IMR-90 (cell line): ENCODE measurements around the gene TIGD2. TPM values are rescaled to one million over a fixed set of nuclear protein-coding genes. Genes with fewer than 3 reads are reported as not detected.
"Not testable (repeated sequence)": the region's sequence is repeated elsewhere in the genome, so short reads cannot be mapped to it uniquely, and the experiment has no call there.

Experiments used
- ATAC-seq: fragments of 200-7000 bp; cut with Tn5 transposase; 2 replicates; pipeline ENCODE4 v1.9.1; 2020; ENCODE audit warnings: low read depth, mild to moderate bottlenecking, moderate library complexity
- BruUV-seq: library from RNA; stranded (reverse); fragments of 400-500 nt; replicated peaks from 2 replicates; lab custom pipeline; 2021; lab: Mats Ljungman, UMichigan
- CTCF ChIA-PET: fragments of 300-600 bp; formaldehyde crosslinking; extraction: SDS; loops from one replicate; lab custom pipeline; 2021; ENCODE audit warnings: antibody characterized with exemption; lab: Yijun Ruan, JAX
- POLR2A ChIA-PET: fragments of 300-600 bp; sonication (Branson Sonifier 250); formaldehyde crosslinking; loops from one replicate; lab custom pipeline; 2022; ENCODE audit warnings: antibody characterized with exemption; ENCODE audit not compliant: unreplicated experiment; lab: Charles Lee
- DNase-seq: peaks from one replicate; pipeline ENCODE4 v3.0.0; 2013
- H2AFZ ChIP-seq: replicated peaks from 2 replicates; pipeline ENCODE3; 2013; ENCODE audit warnings: low read length, mild to moderate bottlenecking; ENCODE audit not compliant: poor library complexity
- H2AK5ac ChIP-seq: 2 replicates; pipeline ENCODE4 v1.6.1; 2013; ENCODE audit warnings: low read depth, low read length, inconsistent platforms
- H2AK9ac ChIP-seq: replicated peaks from 2 replicates; pipeline ENCODE3; 2013; ENCODE audit warnings: mild to moderate bottlenecking, low read depth, low read length, moderate library complexity; ENCODE audit not compliant: poor library complexity
- H2BK120ac ChIP-seq: 2 replicates; pipeline ENCODE4 v1.6.1; 2013; ENCODE audit warnings: low read depth, low read length, inconsistent platforms
- H2BK15ac ChIP-seq: 3 replicates; pipeline ENCODE4 v1.6.1; 2013; ENCODE audit warnings: low read depth, low read length, inconsistent platforms
- H2BK20ac ChIP-seq: 2 replicates; pipeline ENCODE4 v1.6.1; 2013; ENCODE audit warnings: low read depth, mild to moderate bottlenecking, inconsistent platforms, low read length, moderate library complexity
- H2BK5ac ChIP-seq: 2 replicates; pipeline ENCODE4 v1.6.1; 2013; ENCODE audit warnings: mild to moderate bottlenecking, low read depth, low read length, inconsistent platforms; ENCODE audit not compliant: poor library complexity, severe bottlenecking
- H3K14ac ChIP-seq: replicated peaks from 2 replicates; pipeline ENCODE4 v1.6.1; 2013; ENCODE audit warnings: low read depth, low read length, inconsistent platforms
- H3K18ac ChIP-seq: 2 replicates; pipeline ENCODE4 v1.6.1; 2013; ENCODE audit warnings: low read depth, low read length, control low read depth
- H3K23ac ChIP-seq: 2 replicates; pipeline ENCODE4 v1.6.1; 2013; ENCODE audit warnings: low read depth, low read length, inconsistent platforms
- H3K27ac ChIP-seq: 2 replicates; pipeline ENCODE4 v1.5.1; 2013; ENCODE audit warnings: mild to moderate bottlenecking, control low read depth, low read length; ENCODE audit not compliant: insufficient read depth
- H3K27me3 ChIP-seq: 2 replicates; pipeline ENCODE4 v1.6.1; 2013; ENCODE audit warnings: low read length; ENCODE audit not compliant: control insufficient read depth, insufficient read depth
- H3K36me3 ChIP-seq: 2 replicates; pipeline ENCODE4 v1.6.1; 2013; ENCODE audit warnings: low read length, mixed read lengths; ENCODE audit not compliant: control insufficient read depth, insufficient read depth
- H3K4ac ChIP-seq: 2 replicates; pipeline ENCODE4 v1.6.1; 2013; ENCODE audit warnings: low read depth, low read length, inconsistent platforms
- H3K4me1 ChIP-seq: 2 replicates; pipeline ENCODE4 v1.6.1; 2013; ENCODE audit warnings: low read length, mixed read lengths; ENCODE audit not compliant: control insufficient read depth, insufficient read depth
- H3K4me2 ChIP-seq: 2 replicates; pipeline ENCODE4 v1.6.1; 2013; ENCODE audit warnings: low read depth, mild to moderate bottlenecking, control low read depth, low read length, moderate library complexity
- H3K4me3 ChIP-seq: 2 replicates; pipeline ENCODE4 v1.5.1; 2013; ENCODE audit warnings: low read depth, mild to moderate bottlenecking, control low read depth, low read length, moderate library complexity; ENCODE audit not compliant: insufficient read depth
- H3K56ac ChIP-seq: 2 replicates; pipeline ENCODE4 v1.6.1; 2013; ENCODE audit warnings: low read length, inconsistent platforms; ENCODE audit not compliant: insufficient read depth; ENCODE audit errors: extremely low read depth
- H3K79me1 ChIP-seq, 2 experiments: 2 replicates each; pipeline ENCODE4 v1.6.1; 2013; ENCODE audit warnings: low read length in 2 of 2, inconsistent platforms in 1 of 2, low read depth in 1 of 2
- H3K9ac ChIP-seq: 2 replicates; pipeline ENCODE4 v1.6.1; 2013; ENCODE audit warnings: low read depth, low read length, control low read depth
- H3K9me1 ChIP-seq: 2 replicates; pipeline ENCODE4 v1.6.1; 2013; ENCODE audit warnings: low read length, inconsistent platforms; ENCODE audit not compliant: insufficient read depth
- H3K9me3 ChIP-seq: 2 replicates; pipeline ENCODE4 v1.6.1; 2013; ENCODE audit warnings: low read length; ENCODE audit not compliant: control insufficient read depth, insufficient read depth
- H4K20me1 ChIP-seq: 2 replicates; pipeline ENCODE4 v1.6.1; 2013; ENCODE audit warnings: low read length, inconsistent platforms; ENCODE audit not compliant: insufficient read depth
- H4K5ac ChIP-seq: 2 replicates; pipeline ENCODE4 v1.6.1; 2013; ENCODE audit warnings: mild to moderate bottlenecking, low read depth, low read length, control low read depth
- H4K8ac ChIP-seq, 2 experiments: 2 replicates each; pipeline ENCODE4 v1.6.1; 2013; ENCODE audit warnings: low read depth in 2 of 2, low read length in 2 of 2, control low read depth in 1 of 2, inconsistent platforms in 1 of 2
- H4K91ac ChIP-seq: 2 replicates; pipeline ENCODE4 v1.6.1; 2013; ENCODE audit warnings: low read depth, low read length, inconsistent platforms; ENCODE audit not compliant: insufficient read depth
- WGBS, 2 experiments: methylation state at CpG; one replicate each; pipeline versions ENCODE4 v1.1.5 to v1.1.7; 2013; ENCODE audit warnings: missing lambda C conversion rate in 2 of 2; ENCODE audit not compliant: insufficient read length in 1 of 2; ENCODE audit errors: extremely low coverage in 2 of 2; 5-methylcytosine and 5-hydroxymethylcytosine counted together
- dilution Hi-C: fragments of 300-500 bp; cut with HindIII; formaldehyde crosslinking; loops from one replicate; pipeline ENCODE4 v1.14.3; 2018; ENCODE audit warnings: low sequenced_read_pairs; ENCODE audit not compliant: unreplicated experiment
- in situ Hi-C: fragments of 300-500 bp; cut with MboI; formaldehyde crosslinking; loops from 3 replicates; pipeline ENCODE4 v1.14.3; 2019; ENCODE audit warnings: low sequenced_read_pairs, inconsistent platforms, mixed read lengths
- intact Hi-C: fragments of 100-400 bp; cut with micrococcal nuclease; formaldehyde crosslinking; loops from 2 replicates; pipeline ENCODE4 v1.10.0; 2022
- polyA plus RNA-seq, 3 experiments: library from polyadenylated mRNA; depleted of rRNA; stranded (reverse); fragments of >200 nt; gene quantifications; 2 replicates each; pipeline ENCODE4 v1.2.3, GENCODE V29; 2012; ENCODE audit warnings: low replicate concordance in 1 of 3
- total RNA-seq: library from RNA; depleted of rRNA; stranded (reverse); fragments of >200 nt; gene quantifications from 2 replicates; pipeline ENCODE4 v1.2.3, GENCODE V29; 2012

The TIGD2 gene
- total and polyA plus RNA-seq, 2 of the 4 experiments (the other 2 are of a cell fraction): 5.6 to 12.4 TPM

DNA sequence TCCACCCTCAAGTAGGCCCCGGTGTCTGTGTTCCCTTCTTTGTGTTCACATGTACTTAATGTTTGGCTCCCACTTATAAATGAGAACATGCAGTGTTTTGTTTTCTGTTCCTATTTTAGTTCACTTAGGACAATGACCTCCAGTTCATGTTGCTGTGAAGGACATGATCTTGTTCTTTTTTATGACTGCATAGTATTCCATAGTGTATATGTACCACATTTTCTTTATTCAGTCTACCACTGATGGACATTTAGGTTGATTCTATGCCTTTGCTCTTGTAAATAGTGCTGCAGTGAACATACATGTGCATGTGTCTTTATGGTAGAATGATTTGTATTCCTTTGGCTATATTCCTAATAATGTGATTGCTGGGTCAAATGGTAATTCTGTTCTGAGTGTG, 33.3 kb downstream of the TIGD2 start:
- H2AK9ac ChIP-seq, in situ Hi-C loops, H3K56ac ChIP-seq, H2AFZ ChIP-seq, H4K20me1 ChIP-seq, H3K36me3 ChIP-seq, H3K79me1 ChIP-seq, POLR2A ChIA-PET, H2BK5ac ChIP-seq, H3K18ac ChIP-seq, H3K27me3 ChIP-seq, H3K27ac ChIP-seq, H2BK20ac ChIP-seq, H3K9me3 ChIP-seq, DNase-seq, H3K9ac ChIP-seq, H3K4me2 ChIP-seq, H2BK15ac ChIP-seq, H2AK5ac ChIP-seq, intact Hi-C loops, H3K23ac ChIP-seq, CTCF ChIA-PET, H3K4me1 ChIP-seq, H2BK120ac ChIP-seq, H3K4ac ChIP-seq, dilution Hi-C loops, H4K5ac ChIP-seq, H3K14ac ChIP-seq, H3K4me3 ChIP-seq, BruUV-seq, ATAC-seq, H3K9me1 ChIP-seq, H4K8ac ChIP-seq, H4K91ac ChIP-seq: not testable (repeated sequence)
- WGBS, 2 experiments: no CpG with 5 or more reads among the region's 1 CpG
